GM12878 (cell line): ENCODE data around the gene BRF1.

Experiments used
- CHD1 ChIP-seq: IDR thresholded peaks from 2 replicates; pipeline ENCODE4 v1.6.1; 2012; ENCODE audit warnings: low read depth, low read length, improper control_type of control experiment
- TCF7 ChIP-seq: IDR thresholded peaks from 2 replicates; pipeline ENCODE4 v1.6.1; 2014; ENCODE audit warnings: antibody characterized with exemption, borderline replicate concordance
- TF ChIP-seq, protein P1 (sequence below), 3 experiments: IDR thresholded peaks in 2 of 3; conservative IDR thresholded peaks in 1 of 3; 2 replicates each; pipeline ENCODE4 v1.5.1; 2011; ENCODE audit warnings: low read depth in 3 of 3, low read length in 3 of 3, mild to moderate bottlenecking in 3 of 3, control low read depth in 2 of 3, moderate library complexity in 2 of 3, inconsistent platforms in 1 of 3, mixed read lengths in 1 of 3; ENCODE audit not compliant: control insufficient read depth in 2 of 3, insufficient read depth in 1 of 3; ENCODE audit errors: extremely low read depth in 1 of 3

DNA sequence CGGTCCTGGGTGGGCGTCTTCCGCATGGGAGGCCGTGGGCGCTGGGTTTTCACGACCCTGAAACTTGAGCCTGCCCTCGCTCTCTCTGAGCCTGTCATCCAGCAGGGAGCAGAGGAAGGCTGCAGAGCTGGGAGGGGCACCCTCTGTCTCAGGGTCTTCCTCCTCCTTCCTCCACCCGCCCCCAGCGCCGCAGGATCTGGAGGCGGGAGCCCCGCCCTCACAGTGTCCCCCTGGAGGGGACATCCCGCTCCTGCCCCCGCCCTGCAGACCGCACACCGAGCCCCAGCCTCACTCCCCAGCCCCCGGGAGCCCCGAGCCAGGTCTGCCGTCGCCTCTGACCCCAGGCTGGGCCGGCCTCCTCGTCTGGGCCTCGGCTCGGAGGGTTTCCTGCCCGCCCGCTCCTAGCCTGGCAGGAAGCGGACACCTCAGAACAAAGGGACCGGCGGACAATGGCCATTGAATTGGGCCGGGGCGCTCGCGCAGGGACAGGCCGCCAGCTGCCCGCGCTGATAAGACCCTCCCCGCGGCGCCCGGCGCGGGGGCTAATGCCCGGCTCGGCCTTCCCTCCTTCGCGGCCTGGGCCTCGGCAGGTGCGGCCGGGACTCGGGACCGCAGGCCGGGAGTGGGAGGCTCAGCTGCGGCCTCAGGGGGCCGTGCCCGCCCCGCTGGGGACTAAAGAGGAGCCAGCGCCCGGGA lies 104.4 kb downstream of the BRF1 start:
- no peak for TF ChIP-seq TCF7
- TF ChIP-seq, protein P1, sequence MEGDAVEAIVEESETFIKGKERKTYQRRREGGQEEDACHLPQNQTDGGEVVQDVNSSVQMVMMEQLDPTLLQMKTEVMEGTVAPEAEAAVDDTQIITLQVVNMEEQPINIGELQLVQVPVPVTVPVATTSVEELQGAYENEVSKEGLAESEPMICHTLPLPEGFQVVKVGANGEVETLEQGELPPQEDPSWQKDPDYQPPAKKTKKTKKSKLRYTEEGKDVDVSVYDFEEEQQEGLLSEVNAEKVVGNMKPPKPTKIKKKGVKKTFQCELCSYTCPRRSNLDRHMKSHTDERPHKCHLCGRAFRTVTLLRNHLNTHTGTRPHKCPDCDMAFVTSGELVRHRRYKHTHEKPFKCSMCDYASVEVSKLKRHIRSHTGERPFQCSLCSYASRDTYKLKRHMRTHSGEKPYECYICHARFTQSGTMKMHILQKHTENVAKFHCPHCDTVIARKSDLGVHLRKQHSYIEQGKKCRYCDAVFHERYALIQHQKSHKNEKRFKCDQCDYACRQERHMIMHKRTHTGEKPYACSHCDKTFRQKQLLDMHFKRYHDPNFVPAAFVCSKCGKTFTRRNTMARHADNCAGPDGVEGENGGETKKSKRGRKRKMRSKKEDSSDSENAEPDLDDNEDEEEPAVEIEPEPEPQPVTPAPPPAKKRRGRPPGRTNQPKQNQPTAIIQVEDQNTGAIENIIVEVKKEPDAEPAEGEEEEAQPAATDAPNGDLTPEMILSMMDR (IDR thresholded peaks at IDR 0.05 in 2 of 3, conservative IDR thresholded peaks at IDR 0.05 in 1 of 3; ENCODE audit: control insufficient read depth in 2 of 3, extremely low read depth in 1 of 3, insufficient read depth in 1 of 3, low read depth in 3 of 3, low read length in 3 of 3) = no peak
- TF ChIP-seq CHD1 = no peak
